Measurements from ENCODE around the gene NFKB1.

DNA sequence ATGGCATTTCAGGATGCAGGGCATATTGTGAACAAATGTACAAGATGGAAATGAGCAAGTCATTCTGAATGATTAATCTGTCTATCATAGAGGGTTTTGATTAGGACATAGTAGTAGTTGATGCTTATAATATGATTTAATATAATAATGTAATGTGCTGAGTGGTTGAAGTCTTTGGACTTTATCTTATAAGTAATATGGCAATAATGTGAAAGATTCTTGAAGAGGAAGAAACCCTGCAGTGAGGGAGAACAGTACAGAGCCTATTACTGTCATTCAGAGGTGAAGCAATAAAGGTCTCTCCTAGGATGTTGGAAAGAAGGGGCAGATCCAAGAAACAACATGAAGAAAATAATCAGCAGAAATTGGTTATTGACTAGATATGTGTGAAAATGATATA, 16.6 kb downstream of the NFKB1 start:
- TF ChIP-seq POLR2A (IDR thresholded peaks at IDR 0.05) (no peak), CTCF (IDR thresholded peaks at IDR 0.05) (no peak), POLR2AphosphoS5 (IDR thresholded peaks at IDR 0.05) (no peak), EP300 (IDR thresholded peaks at IDR 0.05) (no peak)
